Heart left ventricle (tissue), 16 donors: Measurements from ENCODE around the gene ACADVL. TPM values are rescaled to one million over a fixed set of nuclear protein-coding genes. Genes with fewer than 3 reads are reported as not detected.
A peak's percentile ranks its signal among the peaks of the same experiment; 100 is the strongest.

Experiments used
- ATAC-seq, 4 donors: fragments of 200-7000 bp; cut with Tn5 transposase; one replicate each; pipeline ENCODE4 v1.9.1; 2020 to 2022; ENCODE audit warnings: moderate library complexity in 4 of 4, mild to moderate bottlenecking in 3 of 4, moderate number of reproducible peaks in 1 of 4
- DNase-seq, 5 donors: peaks; one replicate each; pipeline ENCODE4 v3.0.0-alpha.2; 2020
- H3K27ac ChIP-seq, 12 donors: fragments of 200-600 bp; sonication (generic) in 4 of 12; one replicate each; pipeline versions ENCODE4 v1.5.0 to v1.8.0; 2016 to 2022; ENCODE audit warnings: mild to moderate bottlenecking in 2 of 12
- H3K27me3 ChIP-seq, 9 donors: fragments of 200-600 bp; sonication (generic) in 2 of 9; one replicate each; pipeline versions ENCODE4 v1.5.1 to v1.8.0; 2016 to 2022; ENCODE audit warnings: mild to moderate bottlenecking in 3 of 9
- H3K36me3 ChIP-seq, 9 donors: fragments of 200-600 bp; sonication (generic) in 2 of 9; one replicate each; pipeline versions ENCODE4 v1.5.0 to v1.8.0; 2018 to 2022; ENCODE audit warnings: mild to moderate bottlenecking in 2 of 9
- H3K4me1 ChIP-seq, 12 donors: fragments of 200-600 bp; sonication (generic) in 4 of 12; one replicate each; pipeline versions ENCODE4 v1.5.0 to v1.8.0; 2016 to 2022; ENCODE audit warnings: mild to moderate bottlenecking in 3 of 12
- H3K4me3 ChIP-seq, 12 donors: fragments of 200-600 bp; sonication (generic) in 4 of 12; one replicate each; pipeline versions ENCODE4 v1.5.0 to v1.8.0; 2017 to 2022; ENCODE audit warnings: mild to moderate bottlenecking in 9 of 12, moderate library complexity in 4 of 12
- H3K9me3 ChIP-seq, 12 donors: fragments of 200-600 bp; sonication (generic) in 4 of 12; one replicate each; pipeline versions ENCODE4 v1.5.0 to v1.8.0; 2016 to 2022; ENCODE audit warnings: mild to moderate bottlenecking in 1 of 12
- CTCF ChIP-seq, 12 donors: fragments of 200-600 bp; sonication (generic) in 4 of 12; IDR thresholded peaks; one replicate each; pipeline versions ENCODE4 v1.5.0 to v1.8.0; 2018 to 2022; ENCODE audit warnings: antibody characterized with exemption in 12 of 12, mild to moderate bottlenecking in 5 of 12
- POLR2A ChIP-seq, 2 donors: fragments of 450-650 bp; IDR thresholded peaks; one replicate each; pipeline ENCODE4 v1.6.1; 2017; ENCODE audit warnings: antibody characterized with exemption in 2 of 2, mild to moderate bottlenecking in 2 of 2, moderate library complexity in 2 of 2
- WGBS, 4 donors: extraction: QIAGEN DNeasy Blood & Tissue Kit in 2 of 4; methylation state at CpG; one replicate each; pipeline versions ENCODE4 v1.1.5 to v1.1.7; 2013 to 2018; 5-methylcytosine and 5-hydroxymethylcytosine counted together
- intact Hi-C, 10 donors: fragments of 100-400 bp; cut with DNase I; formaldehyde crosslinking; loops; one replicate each; pipeline versions ENCODE4 v1.11.1 to v1.14.2; 2022
- polyA plus RNA-seq, 2 donors: library from polyadenylated mRNA; stranded (reverse); fragments of 200-250 nt; gene quantifications; one replicate each; pipeline ENCODE4 v1.2.3, GENCODE V29; 2013
- total RNA-seq, 9 donors: library from RNA; depleted of rRNA in 2 of 9; stranded (reverse); fragments of >200 nt in 2 of 9; fragmentation: NEBNext Ultra II Directional in 3 of 9; extraction: Animal tissue kit (Norgen Biotek cat#: 25700) in 3 of 9; gene quantifications; one replicate each; pipeline versions ENCODE4 v1.1.0 to v1.2.4, GENCODE V29; 2016 to 2023
- donor health status: ischemic (EF 13 %, LVEDD 7.1; RV severe dilation, severe dysfunction).
- donor health status: healthy with polysubstance abuse.
- donor health status: DM: no; HTN: yes; CAD: no.
- donor health status: DM: no; HTN: no; CAD: no.
- donor health status: ischemic (EF 25% LVEDD 6.9; RV normal size, moderate dysfunction).
- donor health status: ischemic (EF 25% LVEDD 5.7; RV mildly dilated, moderate dysfunction).
- donor health status: healthy.
- donor health status: DM: yes; HTN: yes; CAD: no.
- donor health status: ischemic (EF 35%, LVEDD 5.7; RV mildly dilated, moderate dysfunction).
- donor health status: nonischemic (EF 11% LVEDD 7.7; RV severe dilation, severe dysfunction).
- donor health status: DM: yes; HTN: yes; CAD: no.
- donor health status: PGD.
- donor health status: ischemic (EF 29% LVEDD 5.4; RV normal size, mild dysfunction).
- donor health status: nonischemic (EF 23%, LVEDD 6.1; RV moderate dilation, normal function).

ACADVL gene
- total and polyA plus RNA-seq, 11 donors = 601 to 2,758 (median 1,385) TPM

DNA sequence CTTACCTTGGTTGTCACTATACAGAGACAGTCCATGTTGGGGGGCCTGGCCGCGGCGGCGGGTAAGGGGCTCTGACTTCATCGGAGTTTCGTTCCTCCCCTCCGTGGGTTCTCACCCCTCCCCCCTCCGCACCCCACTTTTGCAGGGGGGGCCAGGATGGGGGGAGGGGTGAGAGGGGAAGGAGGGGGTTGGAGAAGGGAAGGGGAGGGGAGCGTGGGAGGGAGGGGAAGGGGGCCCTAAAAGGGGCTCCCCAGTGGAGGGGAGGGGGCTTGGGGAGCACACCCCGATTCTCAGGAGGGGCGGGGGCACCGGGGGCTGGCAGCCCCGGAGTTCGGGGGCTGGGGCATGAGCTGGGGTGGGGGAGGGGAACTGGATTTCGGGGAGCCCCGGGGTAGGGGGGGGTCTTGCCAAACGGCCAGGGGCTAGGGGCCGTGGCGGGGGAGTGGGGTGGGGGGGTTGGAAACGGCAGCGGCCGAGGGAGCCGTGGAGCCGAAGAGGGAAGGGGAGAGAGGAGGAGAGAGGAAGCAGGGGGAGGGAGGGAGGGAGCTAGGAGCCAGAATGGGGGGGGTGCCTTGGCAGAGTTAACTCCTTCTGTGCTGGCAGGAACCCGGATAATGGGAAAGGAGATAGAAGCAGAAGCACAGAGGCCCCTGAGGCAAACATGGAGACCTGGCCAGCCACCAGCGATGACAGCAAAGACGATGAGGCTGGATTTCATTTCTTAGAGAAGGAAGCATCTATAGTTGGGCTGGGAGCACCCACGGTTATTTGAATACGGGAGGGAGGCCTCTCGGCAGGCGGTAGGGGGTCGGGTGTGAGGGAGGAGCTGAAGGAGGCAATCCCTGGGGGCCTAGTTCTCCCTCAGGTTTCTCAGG is 2.4 kb upstream of the ACADVL start:
- TF ChIP-seq POLR2A (IDR thresholded peaks at IDR 0.05) (no peak), CTCF (IDR thresholded peaks at IDR 0.05) (no peak)
- peak overlapping the region; percentile 16 to 99 (median 70) for H3K27ac ChIP-seq
- H3K36me3 ChIP-seq = peaks cover 0 to 17% (median 15%) of the 10 kb centered on the region in 9 donors
- H3K9me3 ChIP-seq = no peaks in the 10 kb centered on the region
- peak; percentile 67 to 77 (median 74) for DNase-seq
- peaks cover 6 to 78% (median 60%) of the 10 kb centered on the region in 12 donors for H3K4me1 ChIP-seq
- peak overlapping the region in 11 of 12 donors; percentile 10 to 77 (median 53) for H3K4me3 ChIP-seq
- no peaks in the 10 kb centered on the region for H3K27me3 ChIP-seq
- intact Hi-C loops = loop anchor here in 1 of 10 donors (5.0 kb wide), 1 partner anchor 90 kb away; the partner anchor contains the start of gene EIF5A
- 4 to 8% (median 6%) methylated on average over 22 to 32 of the region's 32 CpGs for WGBS, 4 donors
- no peak for ATAC-seq

DNA sequence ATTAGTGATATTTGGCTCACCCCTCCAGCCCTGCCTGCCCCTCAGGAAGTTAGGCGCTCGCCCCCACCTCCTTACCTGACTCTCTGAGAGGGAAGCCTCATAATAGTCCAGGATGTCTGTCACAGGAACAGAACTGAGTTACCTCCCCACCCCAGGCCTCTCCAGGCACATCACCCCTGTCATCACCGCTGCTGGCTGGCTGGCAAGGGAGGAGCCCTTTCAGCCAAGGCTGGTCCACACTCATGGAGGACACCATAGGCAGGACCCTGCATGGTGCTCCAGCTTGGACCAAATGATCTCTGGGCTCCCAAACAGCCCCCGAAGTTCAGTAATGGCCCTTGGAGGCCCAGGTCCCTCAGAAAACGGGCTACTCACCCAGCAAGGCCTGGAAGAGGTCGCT is 1.6 kb upstream of the ACADVL start:
- Histone ChIP-seq H3K4me3 (peak overlapping the region in 9 of 12 donors; percentile 45 to 77 (median 56)), H3K36me3 (peaks cover 0 to 26% (median 23%) of the 10 kb centered on the region in 9 donors), H3K27ac (peak overlapping the region; percentile 16 to 99 (median 70)), H3K9me3 (no peaks in the 10 kb centered on the region), H3K4me1 (peaks cover 6 to 86% (median 60%) of the 10 kb centered on the region in 12 donors), H3K27me3 (no peaks in the 10 kb centered on the region)
- ATAC-seq (no peak), DNase-seq (peak in 2 of 5 donors; percentile 50 to 54)
- WGBS, 4 donors = 52 to 64% (median 60%) methylated on average over 4 to 6 of the region's 6 CpGs
- intact Hi-C loops = loop anchor here in 1 of 10 donors (5.0 kb wide), 1 partner anchor 89 kb away; the partner anchor contains the start of gene EIF5A
- TF ChIP-seq POLR2A (IDR thresholded peaks at IDR 0.05) (no peak), CTCF (IDR thresholded peaks at IDR 0.05) (no peak)

GRCh38 chr17:7218758-7219157 is 980 bp upstream of the ACADVL start:
- Histone ChIP-seq H3K9me3 (no peaks in the 10 kb centered on the region), H3K27me3 (no peaks in the 10 kb centered on the region), H3K27ac (peak overlapping the region in 9 of 12 donors; percentile 83 to 100 (median 99)), H3K36me3 (peaks cover 0 to 32% (median 29%) of the 10 kb centered on the region in 9 donors), H3K4me1 (peaks cover 6 to 90% (median 59%) of the 10 kb centered on the region in 12 donors), H3K4me3 (no peak overlapping the region)
- ATAC-seq (no peak), DNase-seq (no peak)
- 64 to 81% (median 73%) methylated on average over 6 of the region's 6 CpGs for WGBS, 4 donors
- intact Hi-C loops = loop anchor here in 1 of 10 donors (5.0 kb wide), 1 partner anchor 89 kb away; the partner anchor contains the start of gene EIF5A
- TF ChIP-seq POLR2A (IDR thresholded peaks at IDR 0.05) (no peak), CTCF (IDR thresholded peaks at IDR 0.05) (no peak)
